ENCODE results near the gene TANK. TPM values are rescaled to one million over a fixed set of nuclear protein-coding genes. Genes with fewer than 3 reads are reported as not detected.
A peak's percentile ranks its signal among the peaks of the same experiment; 100 is the strongest.

The TANK gene
- total and polyA plus RNA-seq, 2 of the 8 experiments (the other 6 are each of a cell fraction or from before 2014, with no cell fraction given) = 7.0 to 26.1 TPM

- H3K4me2 ChIP-seq (ENCODE audit: insufficient read depth in 1 of 2, low read depth in 2 of 2, low read length in 2 of 2) = no peak overlapping the region
- no peak overlapping the region for H3K14ac ChIP-seq (ENCODE audit: insufficient read length)
- no peak overlapping the region for H2BK5ac ChIP-seq (ENCODE audit: low read depth, low read length)
- FAIRE-seq = peak; percentile 87
- H3K27me3 ChIP-seq (replicated peaks in 1 of 4; ENCODE audit: control insufficient read depth in 3 of 4, extremely low read depth in 1 of 4, insufficient read depth in 3 of 4, low read length in 3 of 4) = no peaks in the 10 kb centered on the region
- CTCF ChIA-PET (ENCODE audit: partially characterized antibody) = interaction anchor here (0.5 to 3.7 kb wide), 25 partner anchors 9 to 1298 kb away, joined by 3 to 27 read pairs (median 3); no protein-coding TSS in a partner anchor
- H3K23me2 ChIP-seq (ENCODE audit: low read depth, low read length) = no peaks in the 10 kb centered on the region
- H3K27ac ChIP-seq (ENCODE audit: low read depth, low read length) = no peak overlapping the region
- no peak overlapping the region for H3K23ac ChIP-seq (ENCODE audit: insufficient read length)
- H2AFZ ChIP-seq (ENCODE audit: low read length) = no peak overlapping the region
- DNase-seq (ENCODE audit: low read depth in 1 of 2, low spot score in 2 of 2) = no peak
- no peak overlapping the region for H3K56ac ChIP-seq (replicated peaks; ENCODE audit: insufficient read length, low read depth, low read length)
- POLR2A ChIA-PET (ENCODE audit: partially characterized antibody) = no interaction called here
- H2BK20ac ChIP-seq (ENCODE audit: low read length) = no peak overlapping the region
- no peaks in the 10 kb centered on the region; a peak in 1 of 8 replicates for H3K36me3 ChIP-seq (ENCODE audit: control insufficient read depth in 2 of 4, insufficient read depth in 4 of 4, low read length in 3 of 4)
- H3K4me3 ChIP-seq (ENCODE audit: extremely low read depth in 1 of 4, insufficient read depth in 2 of 4, low read depth in 3 of 4, low read length in 4 of 4) = no peak overlapping the region
- H3K18ac ChIP-seq (ENCODE audit: extremely low read depth, low read length) = no peak overlapping the region
- H4K8ac ChIP-seq (ENCODE audit: extremely low read depth, insufficient read depth, low read length) = no peak overlapping the region
- H4K5ac ChIP-seq (ENCODE audit: insufficient read length, low read depth, low read length) = no peak overlapping the region
- H4K91ac ChIP-seq (replicated peaks; ENCODE audit: insufficient read length, low read length) = no peak overlapping the region
- no peaks in the 10 kb centered on the region for H4K20me1 ChIP-seq (replicated peaks in 1 of 2; ENCODE audit: control insufficient read depth in 1 of 2, insufficient read depth in 2 of 2, low read length in 2 of 2)
- no peak overlapping the region for H2BK120ac ChIP-seq (replicated peaks; ENCODE audit: low read depth, low read length)
- 64% methylated on average over 3 of the region's 3 CpGs; no CpG with 5 or more reads in 1 of the 2 experiments for WGBS, 2 experiments (ENCODE audit: extremely low coverage in 1 of 2, insufficient coverage in 1 of 2, insufficient read length in 1 of 2, insufficient replicate concordance in 2 of 2, low coverage in 1 of 2, low lambda C conversion rate in 2 of 2, missing lambda C conversion rate in 1 of 2)
- no peaks in the 10 kb centered on the region for H3K79me1 ChIP-seq (ENCODE audit: low read depth, low read length)
- H3K9ac ChIP-seq (replicated peaks in 1 of 4; ENCODE audit: extremely low read depth in 1 of 4, low read depth in 3 of 4, low read length in 3 of 4) = no peak overlapping the region
- H3K79me2 ChIP-seq (ENCODE audit: control insufficient read depth in 1 of 2, insufficient read depth in 2 of 2, low read length in 2 of 2) = no peaks in the 10 kb centered on the region
- H2AK5ac ChIP-seq (ENCODE audit: low read depth, low read length) = no peak overlapping the region
- H3K9me3 ChIP-seq (ENCODE audit: insufficient read depth in 2 of 2, low read depth in 1 of 2, low read length in 1 of 2) = no peaks in the 10 kb centered on the region
- H2BK15ac ChIP-seq (ENCODE audit: low read length) = no peak overlapping the region
- no peak overlapping the region for H2BK12ac ChIP-seq (ENCODE audit: low read depth, low read length)
- no peak overlapping the region for H3K4ac ChIP-seq (replicated peaks; ENCODE audit: insufficient read length, low read depth, low read length)
- no peaks in the 10 kb centered on the region for H3K4me1 ChIP-seq (replicated peaks in 1 of 4; ENCODE audit: control insufficient read depth in 3 of 4, insufficient read depth in 4 of 4, low read length in 3 of 4)
- TF ChIP-seq NRF1 (IDR thresholded peaks at IDR 0.05; ENCODE audit: low read depth, low read length) = no peak
- no peak for TF ChIP-seq YY1 (IDR thresholded peaks at IDR 0.05; ENCODE audit: low read depth, low read length)
- no peak for TF ChIP-seq BRCA1 (IDR thresholded peaks at IDR 0.05; ENCODE audit: low read depth, low read length)
- TF ChIP-seq, protein P1, sequence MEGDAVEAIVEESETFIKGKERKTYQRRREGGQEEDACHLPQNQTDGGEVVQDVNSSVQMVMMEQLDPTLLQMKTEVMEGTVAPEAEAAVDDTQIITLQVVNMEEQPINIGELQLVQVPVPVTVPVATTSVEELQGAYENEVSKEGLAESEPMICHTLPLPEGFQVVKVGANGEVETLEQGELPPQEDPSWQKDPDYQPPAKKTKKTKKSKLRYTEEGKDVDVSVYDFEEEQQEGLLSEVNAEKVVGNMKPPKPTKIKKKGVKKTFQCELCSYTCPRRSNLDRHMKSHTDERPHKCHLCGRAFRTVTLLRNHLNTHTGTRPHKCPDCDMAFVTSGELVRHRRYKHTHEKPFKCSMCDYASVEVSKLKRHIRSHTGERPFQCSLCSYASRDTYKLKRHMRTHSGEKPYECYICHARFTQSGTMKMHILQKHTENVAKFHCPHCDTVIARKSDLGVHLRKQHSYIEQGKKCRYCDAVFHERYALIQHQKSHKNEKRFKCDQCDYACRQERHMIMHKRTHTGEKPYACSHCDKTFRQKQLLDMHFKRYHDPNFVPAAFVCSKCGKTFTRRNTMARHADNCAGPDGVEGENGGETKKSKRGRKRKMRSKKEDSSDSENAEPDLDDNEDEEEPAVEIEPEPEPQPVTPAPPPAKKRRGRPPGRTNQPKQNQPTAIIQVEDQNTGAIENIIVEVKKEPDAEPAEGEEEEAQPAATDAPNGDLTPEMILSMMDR (IDR thresholded peaks at IDR 0.05; ENCODE audit: control extremely low read depth in 1 of 3, insufficient read depth in 1 of 3, low read depth in 1 of 3, low read length in 3 of 3) = peak in 2 of 3 experiments; percentile 25 to 45; a peak in 2 of 4 replicates
- TF ChIP-seq TAF1 (IDR thresholded peaks at IDR 0.05; ENCODE audit: low read depth, low read length) = no peak
- TF ChIP-seq POLR2A (IDR thresholded peaks at IDR 0.05; ENCODE audit: control extremely low read depth in 1 of 2, low read depth in 2 of 2, low read length in 2 of 2) = no peak
- TF ChIP-seq NANOG (IDR thresholded peaks at IDR 0.05; ENCODE audit: insufficient read depth, low read depth, low read length, poor library complexity, severe bottlenecking) = no peak
- peak; percentile 60 to 69 for TF ChIP-seq RAD21 (IDR thresholded peaks at IDR 0.05 in 1 of 2, conservative IDR thresholded peaks at IDR 0.05 in 1 of 2; ENCODE audit: low read depth in 2 of 2, low read length in 2 of 2)
- TF ChIP-seq RBBP5 (IDR thresholded peaks at IDR 0.05; ENCODE audit: borderline replicate concordance, low read depth, low read length) = no peak
- TF ChIP-seq ASH2L (IDR thresholded peaks at IDR 0.05; ENCODE audit: low read length) = no peak
- TF ChIP-seq SP2 (IDR thresholded peaks at IDR 0.05; ENCODE audit: low read length) = no peak
Observed at GRCh38 chr2:161223139-161223732, 63.0 kb downstream of the TANK start.

All from H1 (cell line).